Measurements from ENCODE around the gene ADPRM.

The ADPRM gene

DNA sequence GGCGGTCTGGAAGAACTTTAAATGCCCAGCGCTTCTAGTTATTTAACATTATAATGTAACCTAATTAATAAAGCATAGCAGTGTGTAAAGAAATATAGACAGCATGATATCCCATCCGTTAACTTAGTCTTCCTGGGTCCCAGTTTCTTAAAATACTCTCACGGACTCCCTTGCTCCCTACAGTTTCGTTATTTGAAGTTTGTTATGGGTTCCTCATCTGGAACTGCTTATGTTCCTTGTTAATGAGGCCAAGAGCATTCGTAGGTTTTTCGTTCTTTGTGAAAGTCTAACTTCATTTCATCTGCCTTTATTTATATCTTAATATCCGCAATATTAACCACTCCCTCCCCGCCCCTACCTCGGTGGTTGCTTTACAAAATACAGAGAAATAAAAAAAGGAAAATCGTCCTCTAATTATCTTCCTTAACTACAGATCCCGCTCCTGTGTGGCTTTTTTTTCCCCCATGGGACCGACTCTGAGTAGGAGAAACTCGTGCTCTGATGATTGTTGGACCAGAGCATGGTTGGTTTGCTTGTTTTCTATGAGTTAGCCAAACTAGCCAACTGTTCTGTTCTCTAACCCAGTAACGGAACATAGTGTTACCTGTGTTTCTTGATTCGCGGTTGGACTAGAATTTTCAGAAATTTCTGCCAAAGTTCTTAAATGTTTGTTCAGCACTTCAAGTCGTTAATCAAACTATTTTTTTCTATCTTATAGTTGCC, 863 bp downstream of the ADPRM start:
- H3K9me3 ChIP-seq (ENCODE audit: control insufficient read depth, insufficient read depth, low read length) = no peaks in the 10 kb centered on the region
- no peak for DNase-seq (ENCODE audit: low read depth, low spot score)
- no CpG with 5 or more reads among the region's 18 CpGs for WGBS (ENCODE audit: insufficient coverage, insufficient read length)
- H3K4me1 ChIP-seq (ENCODE audit: control insufficient read depth, insufficient read depth, low read length) = no peaks in the 10 kb centered on the region; the same call in 1 of the 2 replicates
- peaks cover 2% of the 10 kb centered on the region; the same call in 1 of the 2 replicates for H3K36me3 ChIP-seq (ENCODE audit: control insufficient read depth, insufficient read depth, low read length)
- H3K27me3 ChIP-seq (ENCODE audit: control insufficient read depth, insufficient read depth, low read length) = no peaks in the 10 kb centered on the region
- peak overlapping the region; percentile 84; the same call in 1 of the 2 replicates for H3K4me3 ChIP-seq (ENCODE audit: low read length)
- H3K27ac ChIP-seq (ENCODE audit: low read length) = no peak overlapping the region

DNA sequence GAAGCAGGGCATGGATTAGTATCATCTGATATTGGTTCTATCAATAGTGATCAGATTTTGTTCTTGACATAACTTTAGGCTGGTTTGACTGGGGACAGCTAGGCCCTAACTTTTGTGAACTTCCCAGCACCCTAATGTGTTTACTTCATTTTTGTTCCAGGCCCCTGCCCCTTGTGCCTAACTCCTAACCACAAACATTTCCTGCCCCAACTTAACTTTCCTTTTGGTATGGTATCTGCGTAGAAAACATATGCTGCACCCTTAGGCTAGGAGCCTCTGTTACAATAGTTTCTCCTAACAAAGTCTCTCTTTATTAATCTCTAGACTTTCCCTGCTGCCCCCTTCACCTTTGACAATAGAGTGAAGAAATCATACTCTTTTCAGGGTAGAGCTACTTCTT, 2.5 kb downstream of the ADPRM start:
- DNase-seq (ENCODE audit: low read depth, low spot score) = no peak
- no peaks in the 10 kb centered on the region for H3K27me3 ChIP-seq (ENCODE audit: control insufficient read depth, insufficient read depth, low read length)
- no CpG with 5 or more reads among the region's 1 CpG for WGBS (ENCODE audit: insufficient coverage, insufficient read length)
- no peaks in the 10 kb centered on the region for H3K9me3 ChIP-seq (ENCODE audit: control insufficient read depth, insufficient read depth, low read length)
- no peaks in the 10 kb centered on the region; the same call in 1 of the 2 replicates for H3K4me1 ChIP-seq (ENCODE audit: control insufficient read depth, insufficient read depth, low read length)
- no peak overlapping the region for H3K4me3 ChIP-seq (ENCODE audit: low read length)
- no peaks in the 10 kb centered on the region for H3K36me3 ChIP-seq (ENCODE audit: control insufficient read depth, insufficient read depth, low read length)
- no peak overlapping the region for H3K27ac ChIP-seq (ENCODE audit: low read length)

DNA sequence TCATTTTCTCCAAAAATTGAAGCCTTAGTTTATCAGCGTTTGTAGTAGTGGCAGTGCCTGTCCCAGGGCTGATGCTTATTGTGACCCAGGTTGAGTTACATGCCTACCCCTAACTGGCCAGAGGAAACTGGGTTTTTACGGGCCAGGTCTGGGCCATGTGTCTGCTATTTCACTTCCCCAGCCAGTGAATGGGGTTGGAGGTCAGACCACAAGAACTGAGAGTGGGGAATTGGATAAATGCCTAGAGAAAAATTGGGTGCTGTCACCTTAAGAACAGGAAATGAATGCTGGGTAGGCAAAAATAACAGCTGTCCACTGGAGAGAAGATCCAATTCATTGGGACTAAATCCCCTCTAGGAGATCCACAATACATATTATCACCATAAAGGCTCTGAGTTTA, 5.2 kb downstream of the ADPRM start:
- no peak overlapping the region for H3K27ac ChIP-seq (ENCODE audit: low read length)
- H3K9me3 ChIP-seq (ENCODE audit: control insufficient read depth, insufficient read depth, low read length) = no peaks in the 10 kb centered on the region
- no peak overlapping the region for H3K4me3 ChIP-seq (ENCODE audit: low read length)
- no peaks in the 10 kb centered on the region; the same call in 1 of the 2 replicates for H3K4me1 ChIP-seq (ENCODE audit: control insufficient read depth, insufficient read depth, low read length)
- H3K36me3 ChIP-seq (ENCODE audit: control insufficient read depth, insufficient read depth, low read length) = 0 out of 2 replicates have a peak, but pooled peaks cover 3% of the 10 kb centered on the region
- no peaks in the 10 kb centered on the region for H3K27me3 ChIP-seq (ENCODE audit: control insufficient read depth, insufficient read depth, low read length)
- DNase-seq (ENCODE audit: low read depth, low spot score) = no peak
- no CpG with 5 or more reads among the region's 2 CpGs for WGBS (ENCODE audit: insufficient coverage, insufficient read length)

DNA sequence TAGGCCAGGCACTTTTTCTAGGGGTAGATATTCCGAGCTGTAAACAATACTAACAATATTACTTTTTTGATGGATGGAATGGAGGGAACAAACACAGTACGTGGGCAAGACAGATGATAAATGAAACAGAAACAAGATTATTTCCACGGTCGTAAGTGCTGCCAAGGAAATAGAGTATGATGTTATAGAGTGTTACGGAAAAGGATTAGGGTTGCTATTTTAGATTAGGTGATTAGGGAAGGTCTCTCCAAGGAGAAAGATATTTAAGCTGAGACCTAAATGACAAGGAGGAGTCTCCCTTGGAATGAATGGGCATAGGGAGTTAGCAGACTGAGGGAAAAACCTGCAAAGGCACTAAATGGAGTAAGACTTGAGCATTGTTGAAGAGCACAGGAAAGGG, 8.3 kb downstream of the ADPRM start:
- Histone ChIP-seq H3K9me3 (ENCODE audit: control insufficient read depth, insufficient read depth, low read length) (no peaks in the 10 kb centered on the region), H3K4me1 (ENCODE audit: control insufficient read depth, insufficient read depth, low read length) (no peaks in the 10 kb centered on the region), H3K27ac (ENCODE audit: low read length) (no peak overlapping the region), H3K36me3 (ENCODE audit: control insufficient read depth, insufficient read depth, low read length) (0 out of 2 replicates have a peak, but pooled peaks cover 3% of the 10 kb centered on the region), H3K27me3 (ENCODE audit: control insufficient read depth, insufficient read depth, low read length) (no peaks in the 10 kb centered on the region), H3K4me3 (ENCODE audit: low read length) (no peak overlapping the region)
- WGBS (ENCODE audit: insufficient coverage, insufficient read length) = 100% methylated on average over 3 of the region's 5 CpGs
- no peak for DNase-seq (ENCODE audit: low read depth, low spot score)

DNA sequence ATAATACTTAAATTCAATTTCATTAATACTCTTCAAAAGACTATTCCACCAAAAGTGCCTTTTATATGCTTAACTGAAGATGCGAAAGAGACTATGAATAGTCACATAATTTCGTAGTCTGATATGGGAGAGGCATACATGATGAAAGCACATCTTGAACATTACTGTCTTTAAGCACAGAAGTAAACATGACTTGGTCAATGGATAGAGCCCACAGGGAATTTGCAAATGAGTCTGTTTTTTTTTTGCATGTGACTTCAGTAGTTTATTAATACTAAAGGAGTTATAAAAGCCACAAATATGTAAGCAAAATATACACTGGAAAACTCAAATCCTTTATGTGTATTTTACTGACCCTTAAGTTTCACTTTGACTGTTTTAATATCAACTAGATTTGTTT, 15.9 kb downstream of the ADPRM start:
- Histone ChIP-seq H3K9me3 (ENCODE audit: control insufficient read depth, insufficient read depth, low read length) (no peaks in the 10 kb centered on the region), H3K36me3 (ENCODE audit: control insufficient read depth, insufficient read depth, low read length) (0 out of 2 replicates have a peak, but pooled peaks cover 3% of the 10 kb centered on the region), H3K4me3 (ENCODE audit: low read length) (no peak overlapping the region), H3K27me3 (ENCODE audit: control insufficient read depth, insufficient read depth, low read length) (no peaks in the 10 kb centered on the region), H3K4me1 (ENCODE audit: control insufficient read depth, insufficient read depth, low read length) (no peaks in the 10 kb centered on the region), H3K27ac (ENCODE audit: low read length) (no peak overlapping the region)
- no peak for DNase-seq (ENCODE audit: low read depth, low spot score)
- WGBS (ENCODE audit: insufficient coverage, insufficient read length) = no CpG with 5 or more reads among the region's 2 CpGs

DNA sequence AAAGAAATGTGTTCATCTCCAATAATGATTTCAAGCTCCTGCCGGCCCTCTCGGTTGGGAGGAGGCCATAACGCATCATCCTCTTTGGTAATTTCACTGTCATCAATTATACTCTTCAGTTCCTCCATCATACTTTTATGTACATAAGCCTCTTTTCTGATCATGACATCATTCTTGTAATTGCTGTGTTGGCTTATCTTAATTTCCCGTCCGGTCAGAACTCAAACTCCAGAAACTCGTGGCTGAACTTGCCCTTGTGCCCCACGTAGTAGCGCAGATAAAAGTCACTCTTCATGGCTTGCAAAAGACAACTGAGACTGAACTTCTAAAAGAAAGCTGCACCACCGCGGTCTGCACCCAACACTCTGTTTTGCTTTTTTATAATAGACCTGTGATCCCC, 18.8 kb downstream of the ADPRM start:
- H3K4me3 ChIP-seq (ENCODE audit: low read length) = no peak overlapping the region
- WGBS (ENCODE audit: insufficient coverage, insufficient read length) = no CpG with 5 or more reads among the region's 10 CpGs
- H3K9me3 ChIP-seq (ENCODE audit: control insufficient read depth, insufficient read depth, low read length) = no peaks in the 10 kb centered on the region
- no peaks in the 10 kb centered on the region for H3K27me3 ChIP-seq (ENCODE audit: control insufficient read depth, insufficient read depth, low read length)
- no peaks in the 10 kb centered on the region for H3K4me1 ChIP-seq (ENCODE audit: control insufficient read depth, insufficient read depth, low read length)
- H3K27ac ChIP-seq (ENCODE audit: low read length) = no peak overlapping the region
- 0 out of 2 replicates have a peak, but pooled peaks cover 3% of the 10 kb centered on the region for H3K36me3 ChIP-seq (ENCODE audit: control insufficient read depth, insufficient read depth, low read length)
- DNase-seq (ENCODE audit: low read depth, low spot score) = no peak

DNA sequence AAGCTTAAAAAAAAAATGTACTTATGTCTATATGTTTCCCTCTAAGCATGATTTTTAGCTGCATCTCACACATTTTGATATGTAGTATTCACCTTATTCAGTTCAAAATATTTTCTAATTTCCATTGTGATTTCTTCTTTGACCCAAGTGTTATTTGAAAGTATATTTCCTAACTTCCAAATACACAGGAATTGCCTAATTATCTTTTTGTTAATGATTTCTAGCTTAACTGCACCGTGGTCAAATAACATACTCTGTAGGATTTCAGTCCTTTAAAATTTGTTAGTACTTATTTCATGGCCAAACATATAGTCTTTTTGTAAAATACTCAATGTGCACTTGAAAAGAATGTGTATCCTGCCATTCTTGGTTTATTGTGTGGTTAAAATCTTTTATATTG, 21.2 kb downstream of the ADPRM start:
- no peaks in the 10 kb centered on the region for H3K27me3 ChIP-seq (ENCODE audit: control insufficient read depth, insufficient read depth, low read length)
- H3K4me3 ChIP-seq (ENCODE audit: low read length) = no peak overlapping the region
- no CpG with 5 or more reads among the region's 1 CpG for WGBS (ENCODE audit: insufficient coverage, insufficient read length)
- no peaks in the 10 kb centered on the region for H3K9me3 ChIP-seq (ENCODE audit: control insufficient read depth, insufficient read depth, low read length)
- no peaks in the 10 kb centered on the region for H3K4me1 ChIP-seq (ENCODE audit: control insufficient read depth, insufficient read depth, low read length)
- no peak overlapping the region for H3K27ac ChIP-seq (ENCODE audit: low read length)
- DNase-seq (ENCODE audit: low read depth, low spot score) = no peak
- H3K36me3 ChIP-seq (ENCODE audit: control insufficient read depth, insufficient read depth, low read length) = no peaks in the 10 kb centered on the region

DNA sequence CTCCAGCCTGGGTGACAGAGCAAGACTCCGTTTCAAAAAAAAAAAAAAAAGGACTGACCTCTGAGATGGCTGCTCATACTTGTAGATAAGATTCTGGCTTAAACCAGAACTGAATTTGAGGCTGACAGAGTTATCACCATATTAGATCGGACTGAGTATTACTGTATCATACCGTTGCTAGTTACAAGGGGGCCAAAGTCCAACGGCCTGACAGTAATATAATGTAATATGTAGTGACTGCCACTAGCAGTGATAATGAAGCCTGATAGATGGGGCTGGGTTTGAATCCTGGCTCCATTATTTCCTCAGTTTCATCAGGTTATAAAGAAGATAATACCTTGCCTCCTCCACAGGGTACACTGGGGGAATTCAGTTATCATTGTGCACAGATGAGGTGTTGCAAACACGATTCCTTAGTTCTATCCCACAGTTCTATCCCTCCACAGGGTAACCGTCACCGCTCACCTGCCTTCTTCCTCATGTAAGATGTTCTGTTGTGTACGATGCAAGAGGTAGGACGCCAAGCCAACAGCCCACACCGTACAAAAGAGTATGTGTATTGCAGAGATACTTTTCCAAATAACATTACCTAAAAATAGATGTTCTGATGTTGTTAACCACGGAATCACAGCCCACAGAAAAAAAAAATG, 27.3 kb downstream of the ADPRM start:
- H3K4me1 ChIP-seq (ENCODE audit: control insufficient read depth, insufficient read depth, low read length) = no peaks in the 10 kb centered on the region
- H3K27ac ChIP-seq (ENCODE audit: low read length) = no peak overlapping the region
- no CpG with 5 or more reads among the region's 11 CpGs for WGBS (ENCODE audit: insufficient coverage, insufficient read length)
- no peak for DNase-seq (ENCODE audit: low read depth, low spot score)
- no peak overlapping the region for H3K4me3 ChIP-seq (ENCODE audit: low read length)
- no peaks in the 10 kb centered on the region for H3K9me3 ChIP-seq (ENCODE audit: control insufficient read depth, insufficient read depth, low read length)
- no peaks in the 10 kb centered on the region for H3K27me3 ChIP-seq (ENCODE audit: control insufficient read depth, insufficient read depth, low read length)
- no peaks in the 10 kb centered on the region for H3K36me3 ChIP-seq (ENCODE audit: control insufficient read depth, insufficient read depth, low read length)

DNA sequence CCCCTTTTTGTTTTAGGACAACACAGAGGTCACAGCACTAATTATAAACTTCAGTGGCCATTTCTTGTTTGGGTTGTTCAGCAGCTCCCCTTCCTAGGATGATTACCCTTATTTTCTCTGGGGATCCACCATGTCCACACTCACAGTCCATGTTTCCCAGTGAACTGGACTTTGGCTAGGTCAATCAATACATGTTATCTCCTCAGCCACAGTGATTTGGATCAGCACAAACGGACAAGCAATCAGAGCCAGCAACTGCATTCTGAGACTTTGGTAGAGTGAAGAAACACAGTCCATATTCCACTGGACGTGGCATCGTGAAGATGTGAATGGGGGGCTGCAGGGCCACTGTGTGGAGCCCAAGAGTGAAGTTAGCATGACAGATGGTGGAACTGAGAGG, 27.9 kb downstream of the ADPRM start:
- H3K27me3 ChIP-seq (ENCODE audit: control insufficient read depth, insufficient read depth, low read length) = no peaks in the 10 kb centered on the region
- no peak overlapping the region for H3K27ac ChIP-seq (ENCODE audit: low read length)
- H3K36me3 ChIP-seq (ENCODE audit: control insufficient read depth, insufficient read depth, low read length) = no peaks in the 10 kb centered on the region
- no peaks in the 10 kb centered on the region for H3K9me3 ChIP-seq (ENCODE audit: control insufficient read depth, insufficient read depth, low read length)
- H3K4me1 ChIP-seq (ENCODE audit: control insufficient read depth, insufficient read depth, low read length) = no peaks in the 10 kb centered on the region
- DNase-seq (ENCODE audit: low read depth, low spot score) = no peak
- H3K4me3 ChIP-seq (ENCODE audit: low read length) = no peak overlapping the region
- WGBS (ENCODE audit: insufficient coverage, insufficient read length) = no CpG with 5 or more reads among the region's 3 CpGs

DNA sequence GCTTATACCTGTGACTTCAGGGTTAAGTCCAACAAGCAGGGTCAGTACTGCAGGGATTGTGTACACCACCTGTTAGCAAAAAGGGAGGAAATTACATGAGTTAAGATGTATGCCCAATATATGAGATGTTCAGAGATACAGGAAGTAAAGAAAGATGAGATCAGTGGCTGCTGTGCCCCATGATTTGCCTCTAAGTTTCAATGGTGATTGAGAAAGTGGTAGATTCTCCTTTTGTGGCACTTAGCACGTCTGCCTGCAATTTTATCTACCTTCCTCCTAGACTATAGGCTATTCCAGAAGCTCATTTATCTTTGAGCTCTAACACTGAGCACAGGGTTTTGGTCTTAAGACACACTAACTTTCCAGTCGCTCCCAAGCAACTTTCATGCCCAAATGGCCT, 28.8 kb downstream of the ADPRM start:
- no peak overlapping the region for H3K27ac ChIP-seq (ENCODE audit: low read length)
- H3K4me3 ChIP-seq (ENCODE audit: low read length) = no peak overlapping the region
- DNase-seq (ENCODE audit: low read depth, low spot score) = no peak
- H3K36me3 ChIP-seq (ENCODE audit: control insufficient read depth, insufficient read depth, low read length) = no peaks in the 10 kb centered on the region
- WGBS (ENCODE audit: insufficient coverage, insufficient read length) = no CpG with 5 or more reads among the region's 2 CpGs
- no peaks in the 10 kb centered on the region for H3K27me3 ChIP-seq (ENCODE audit: control insufficient read depth, insufficient read depth, low read length)
- no peaks in the 10 kb centered on the region for H3K9me3 ChIP-seq (ENCODE audit: control insufficient read depth, insufficient read depth, low read length)
- no peaks in the 10 kb centered on the region for H3K4me1 ChIP-seq (ENCODE audit: control insufficient read depth, insufficient read depth, low read length)
